Measurements from ENCODE around the gene ARPIN. TPM values are rescaled to one million over a fixed set of nuclear protein-coding genes. Genes with fewer than 3 reads are reported as not detected.

ARPIN gene
- total and polyA plus RNA-seq, 9 of the 15 experiments (the other 6 are each of a cell fraction or from before 2014, with no cell fraction given): not detected

DNA sequence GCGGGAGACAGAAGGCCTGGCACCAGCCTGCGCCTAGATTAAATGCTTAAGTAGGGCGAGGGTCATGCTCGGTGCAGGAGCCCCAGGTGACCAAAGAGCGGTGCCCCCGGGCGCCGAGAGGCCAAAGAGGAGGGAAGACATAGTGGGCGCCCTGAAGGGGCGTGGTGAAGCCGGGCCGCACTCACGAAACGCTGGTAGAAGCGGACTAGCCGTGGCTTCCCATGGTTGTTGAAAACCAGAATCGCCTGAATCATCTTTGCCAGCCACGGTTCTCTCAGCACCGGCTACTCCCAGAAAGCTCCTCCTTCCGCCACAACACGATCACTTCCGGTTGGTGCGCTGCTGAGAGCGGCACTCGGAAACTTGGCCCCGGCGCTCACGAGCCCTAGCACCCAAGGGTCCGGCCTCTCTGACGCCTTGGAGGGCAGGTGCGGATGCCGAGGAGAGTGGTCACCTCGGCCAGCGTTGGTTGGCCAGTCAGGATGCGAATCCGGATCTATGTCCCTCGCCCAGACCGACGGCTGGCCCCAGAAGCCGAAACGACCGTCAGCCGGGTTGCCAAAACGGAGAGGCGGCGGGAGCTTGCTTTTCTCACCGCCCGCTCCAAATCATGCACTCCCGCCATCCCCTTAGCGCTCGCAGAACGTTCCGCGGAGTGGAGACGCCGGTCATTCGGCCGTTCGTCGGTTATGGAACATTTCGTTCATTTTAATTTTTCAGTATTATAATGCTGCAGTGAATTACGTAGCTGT, 18.9 kb downstream of the ARPIN start, which contains the start of gene AP3S2 (continued):
- TF ChIP-seq, protein P1, sequence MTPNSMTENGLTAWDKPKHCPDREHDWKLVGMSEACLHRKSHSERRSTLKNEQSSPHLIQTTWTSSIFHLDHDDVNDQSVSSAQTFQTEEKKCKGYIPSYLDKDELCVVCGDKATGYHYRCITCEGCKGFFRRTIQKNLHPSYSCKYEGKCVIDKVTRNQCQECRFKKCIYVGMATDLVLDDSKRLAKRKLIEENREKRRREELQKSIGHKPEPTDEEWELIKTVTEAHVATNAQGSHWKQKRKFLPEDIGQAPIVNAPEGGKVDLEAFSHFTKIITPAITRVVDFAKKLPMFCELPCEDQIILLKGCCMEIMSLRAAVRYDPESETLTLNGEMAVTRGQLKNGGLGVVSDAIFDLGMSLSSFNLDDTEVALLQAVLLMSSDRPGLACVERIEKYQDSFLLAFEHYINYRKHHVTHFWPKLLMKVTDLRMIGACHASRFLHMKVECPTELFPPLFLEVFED (CRISPR knock-in tag; conservative IDR thresholded peaks at IDR 0.05): 0 out of 2 replicates have a peak, but pooled peaks have one; percentile 39
- TF ChIP-seq MED1 (CRISPR knock-in tag; IDR thresholded peaks at IDR 0.05; ENCODE audit: borderline replicate concordance) (no peak), ZFP30 (CRISPR knock-in tag; IDR thresholded peaks at IDR 0.05; ENCODE audit: borderline replicate concordance) (no peak), ZC3H4 (CRISPR knock-in tag; IDR thresholded peaks at IDR 0.05; ENCODE audit: borderline replicate concordance) (no peak; the same call in 1 of the 2 replicates), RBM15 (IDR thresholded peaks at IDR 0.05; ENCODE audit: insufficient read depth, low read length) (no peak), MYBL2 (IDR thresholded peaks at IDR 0.05; ENCODE audit: low read depth) (no peak), MYBL2 (CRISPR knock-in tag; IDR thresholded peaks at IDR 0.05; ENCODE audit: borderline replicate concordance) (no peak), SMAD1 (IDR thresholded peaks at IDR 0.05; ENCODE audit: low read depth, low read length, partially characterized antibody) (peak; percentile 25), NFYB (IDR thresholded peaks at IDR 0.05; ENCODE audit: extremely low read depth, insufficient read length) (no peak), SAFB (IDR thresholded peaks at IDR 0.05; ENCODE audit: borderline replicate concordance, low read depth, low read length) (no peak), SP2 (IDR thresholded peaks at IDR 0.05; ENCODE audit: extremely low read depth, low read depth, low read length, poor library complexity, severe bottlenecking) (no peak), SP1 (CRISPR knock-in tag; IDR thresholded peaks at IDR 0.05) (peak; percentile 98)
- TF ChIP-seq, protein P2, sequence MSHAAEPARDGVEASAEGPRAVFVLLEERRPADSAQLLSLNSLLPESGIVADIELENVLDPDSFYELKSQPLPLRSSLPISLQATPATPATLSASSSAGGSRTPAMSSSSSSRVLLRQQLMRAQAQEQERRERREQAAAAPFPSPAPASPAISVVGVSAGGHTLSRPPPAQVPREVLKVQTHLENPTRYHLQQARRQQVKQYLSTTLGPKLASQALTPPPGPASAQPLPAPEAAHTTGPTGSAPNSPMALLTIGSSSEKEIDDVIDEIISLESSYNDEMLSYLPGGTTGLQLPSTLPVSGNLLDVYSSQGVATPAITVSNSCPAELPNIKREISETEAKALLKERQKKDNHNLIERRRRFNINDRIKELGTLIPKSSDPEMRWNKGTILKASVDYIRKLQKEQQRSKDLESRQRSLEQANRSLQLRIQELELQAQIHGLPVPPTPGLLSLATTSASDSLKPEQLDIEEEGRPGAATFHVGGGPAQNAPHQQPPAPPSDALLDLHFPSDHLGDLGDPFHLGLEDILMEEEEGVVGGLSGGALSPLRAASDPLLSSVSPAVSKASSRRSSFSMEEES (CRISPR knock-in tag; IDR thresholded peaks at IDR 0.05): no peak
